HUES6 (cell line): Measurements from ENCODE around the gene TMEM273.

Source experiments
- H3K27ac ChIP-seq: 2 replicates; pipeline ENCODE4 v1.7.0; 2013; ENCODE audit warnings: low read depth, mild to moderate bottlenecking, low read length, inconsistent platforms
- H3K27me3 ChIP-seq: 2 replicates; pipeline ENCODE4 v1.6.1; 2013; ENCODE audit warnings: low read length; ENCODE audit not compliant: control insufficient read depth, insufficient read depth
- H3K36me3 ChIP-seq: 2 replicates; pipeline ENCODE4 v1.6.1; 2013; ENCODE audit warnings: low read length; ENCODE audit not compliant: control insufficient read depth, insufficient read depth
- H3K4me1 ChIP-seq: 2 replicates; pipeline ENCODE4 v1.6.1; 2013; ENCODE audit warnings: low read length; ENCODE audit not compliant: control insufficient read depth, insufficient read depth
- H3K4me3 ChIP-seq: 2 replicates; pipeline ENCODE4 v1.5.1; 2013; ENCODE audit warnings: low read depth, low read length
- H3K9ac ChIP-seq: one replicate; pipeline ENCODE4 v1.6.1; 2013; ENCODE audit warnings: mild to moderate bottlenecking, low read length
- H3K9me3 ChIP-seq: 2 replicates; pipeline ENCODE4 v1.6.1; 2013; ENCODE audit warnings: low read depth, low read length; ENCODE audit not compliant: control insufficient read depth, insufficient read depth

The TMEM273 gene

DNA sequence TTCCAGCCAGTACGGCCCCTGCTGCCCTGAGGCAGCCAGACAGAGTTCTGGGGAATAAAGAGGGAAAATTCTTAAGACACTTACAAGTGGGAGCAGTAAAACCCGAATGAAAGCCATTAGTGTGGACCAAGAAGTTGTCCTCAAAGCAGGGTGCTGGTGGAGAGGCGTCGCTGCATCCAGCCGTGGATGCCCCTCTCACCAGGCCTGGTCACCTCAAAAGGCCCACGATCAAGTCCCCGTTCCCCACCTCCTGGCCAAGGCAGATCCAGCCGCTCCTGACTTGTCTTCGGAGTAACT lies 73.5 kb downstream of the TMEM273 start:
- peak overlapping the region; percentile 41 for H3K9ac ChIP-seq
- no peak overlapping the region for H3K27ac ChIP-seq
- no peaks in the 10 kb centered on the region for H3K9me3 ChIP-seq
- peak overlapping the region; percentile 67 for H3K4me3 ChIP-seq
- no peaks in the 10 kb centered on the region for H3K36me3 ChIP-seq
- H3K4me1 ChIP-seq: no peaks in the 10 kb centered on the region; the same call in 1 of the 2 replicates
- H3K27me3 ChIP-seq: peaks cover 36% of the 10 kb centered on the region

DNA sequence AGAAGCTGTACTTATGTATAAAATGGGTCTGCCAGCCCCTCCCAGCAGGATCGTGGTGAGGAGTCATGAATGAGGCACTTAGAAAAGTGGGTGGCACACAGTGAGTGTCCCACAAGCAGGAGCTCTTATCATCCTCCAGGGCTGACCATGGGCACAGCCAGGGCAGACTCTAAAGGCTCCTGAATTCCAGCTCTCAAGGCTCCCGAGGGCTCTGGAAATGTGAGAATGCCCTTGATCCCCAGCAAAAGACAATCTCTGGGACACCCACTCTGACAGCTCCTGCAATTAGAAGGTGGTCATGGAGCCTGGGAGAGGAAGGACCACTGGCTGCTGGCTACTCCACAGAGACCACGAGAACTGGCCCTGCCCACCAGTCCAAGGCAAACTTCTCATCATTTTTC lies 74.5 kb downstream of the TMEM273 start:
- Histone ChIP-seq H3K27ac (no peak overlapping the region), H3K36me3 (no peaks in the 10 kb centered on the region), H3K4me1 (no peaks in the 10 kb centered on the region), H3K4me3 (no peak overlapping the region), H3K27me3 (peaks cover 36% of the 10 kb centered on the region), H3K9me3 (no peaks in the 10 kb centered on the region), H3K9ac (no peak overlapping the region)

DNA sequence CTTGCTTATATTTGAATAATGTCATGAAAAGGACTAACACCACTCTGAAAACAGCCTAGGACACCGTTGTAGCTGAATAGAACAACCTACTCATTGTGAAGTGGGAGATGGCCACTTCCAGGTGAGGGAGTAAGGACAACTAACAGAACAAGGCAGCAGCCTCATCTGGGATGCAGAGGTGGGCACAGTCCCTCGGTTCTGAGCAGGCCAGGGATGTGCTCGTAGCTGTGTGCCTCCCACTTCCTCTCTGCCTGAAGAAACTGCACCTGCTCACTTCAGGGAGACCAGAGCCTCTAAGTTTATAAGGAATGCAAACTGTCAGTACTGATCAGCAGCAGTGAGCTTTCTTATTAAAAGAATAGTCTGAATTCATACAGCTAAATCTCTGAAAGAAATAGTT lies 75.3 kb downstream of the TMEM273 start:
- H3K9me3 ChIP-seq: no peaks in the 10 kb centered on the region
- H3K27me3 ChIP-seq: peaks cover 36% of the 10 kb centered on the region
- no peak overlapping the region for H3K27ac ChIP-seq
- no peaks in the 10 kb centered on the region for H3K4me1 ChIP-seq
- no peak overlapping the region for H3K9ac ChIP-seq
- H3K36me3 ChIP-seq: no peaks in the 10 kb centered on the region
- no peak overlapping the region for H3K4me3 ChIP-seq

DNA sequence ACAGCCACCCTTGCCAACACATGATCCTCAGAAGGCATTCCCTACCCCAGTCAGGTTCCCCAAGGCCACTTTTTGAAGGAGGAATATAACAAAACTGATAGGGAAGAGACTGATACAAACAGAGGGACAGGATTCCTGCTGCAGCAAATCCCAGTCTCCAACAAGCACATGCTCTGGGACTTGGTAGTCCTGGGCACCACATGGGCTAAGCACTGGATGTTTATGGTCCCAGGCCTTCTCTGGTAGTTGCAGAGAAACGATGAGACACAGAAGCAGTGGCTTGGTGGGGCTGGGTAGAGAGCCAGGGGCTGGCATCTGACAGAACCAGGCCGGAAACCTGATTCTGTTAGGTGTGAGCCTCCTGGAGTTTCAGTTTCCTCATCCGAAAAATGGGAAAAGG lies 76.1 kb downstream of the TMEM273 start:
- H3K4me1 ChIP-seq: no peaks in the 10 kb centered on the region
- H3K9me3 ChIP-seq: no peaks in the 10 kb centered on the region
- no peaks in the 10 kb centered on the region for H3K36me3 ChIP-seq
- H3K9ac ChIP-seq: no peak overlapping the region
- no peak overlapping the region for H3K4me3 ChIP-seq
- H3K27ac ChIP-seq: no peak overlapping the region
- H3K27me3 ChIP-seq: peaks cover 34% of the 10 kb centered on the region

DNA sequence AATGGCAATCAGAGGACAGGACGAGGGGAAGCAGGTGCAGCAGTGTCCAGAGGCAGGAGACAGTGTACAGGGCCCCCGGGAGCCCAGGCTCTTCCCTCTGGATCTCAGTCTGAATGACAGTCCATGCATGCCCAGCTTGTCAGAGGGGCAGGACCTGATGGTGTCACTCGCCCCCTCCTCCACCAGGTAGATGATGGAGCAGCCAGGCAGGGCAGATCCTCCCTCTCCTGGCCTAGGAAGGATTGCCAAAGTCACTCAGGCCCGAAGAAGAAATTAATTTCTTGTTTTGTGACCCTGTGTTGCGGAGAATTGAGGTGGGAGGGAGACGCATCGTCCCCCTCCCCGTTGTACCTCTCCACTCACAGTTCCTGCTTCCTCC lies 76.9 kb downstream of the TMEM273 start:
- no peaks in the 10 kb centered on the region for H3K4me1 ChIP-seq
- no peaks in the 10 kb centered on the region for H3K36me3 ChIP-seq
- H3K27ac ChIP-seq: no peak overlapping the region
- H3K9ac ChIP-seq: no peak overlapping the region
- peaks cover 26% of the 10 kb centered on the region for H3K27me3 ChIP-seq
- no peak overlapping the region for H3K4me3 ChIP-seq
- H3K9me3 ChIP-seq: no peaks in the 10 kb centered on the region

DNA sequence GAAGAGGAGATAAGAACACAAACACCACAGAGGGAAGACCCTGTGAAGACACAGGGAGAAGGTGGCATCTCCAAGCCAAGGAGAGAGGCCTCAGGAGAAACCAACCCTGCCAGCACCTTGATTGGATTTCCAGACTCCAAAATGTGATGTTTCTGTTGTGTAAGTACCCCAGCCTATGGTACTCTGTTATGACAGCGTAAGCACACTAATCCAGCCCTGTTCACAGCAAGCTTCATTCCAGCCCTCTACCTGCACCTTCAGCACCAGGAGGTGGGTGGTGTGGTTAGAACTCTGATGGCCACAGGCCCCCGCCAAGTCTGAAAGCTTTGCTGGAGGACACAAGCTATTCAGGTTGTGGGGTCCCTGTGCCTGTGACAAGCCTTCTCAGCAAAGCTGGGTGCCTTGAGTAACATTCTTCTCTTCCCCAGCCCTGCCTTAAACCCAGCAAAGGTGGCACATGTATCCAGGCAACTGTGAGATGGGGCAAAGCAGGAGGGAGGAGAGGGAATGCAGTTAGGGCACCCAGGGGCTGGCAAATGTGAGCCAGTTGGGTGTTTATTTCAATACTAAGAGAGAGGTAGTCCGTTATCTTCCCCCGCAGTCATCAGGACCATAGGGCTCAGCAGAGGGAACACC lies 77.4 kb downstream of the TMEM273 start:
- Histone ChIP-seq H3K27me3 (peaks cover 25% of the 10 kb centered on the region), H3K27ac (no peak overlapping the region), H3K4me1 (no peaks in the 10 kb centered on the region), H3K9me3 (no peaks in the 10 kb centered on the region), H3K4me3 (no peak overlapping the region), H3K9ac (no peak overlapping the region), H3K36me3 (no peaks in the 10 kb centered on the region)

DNA sequence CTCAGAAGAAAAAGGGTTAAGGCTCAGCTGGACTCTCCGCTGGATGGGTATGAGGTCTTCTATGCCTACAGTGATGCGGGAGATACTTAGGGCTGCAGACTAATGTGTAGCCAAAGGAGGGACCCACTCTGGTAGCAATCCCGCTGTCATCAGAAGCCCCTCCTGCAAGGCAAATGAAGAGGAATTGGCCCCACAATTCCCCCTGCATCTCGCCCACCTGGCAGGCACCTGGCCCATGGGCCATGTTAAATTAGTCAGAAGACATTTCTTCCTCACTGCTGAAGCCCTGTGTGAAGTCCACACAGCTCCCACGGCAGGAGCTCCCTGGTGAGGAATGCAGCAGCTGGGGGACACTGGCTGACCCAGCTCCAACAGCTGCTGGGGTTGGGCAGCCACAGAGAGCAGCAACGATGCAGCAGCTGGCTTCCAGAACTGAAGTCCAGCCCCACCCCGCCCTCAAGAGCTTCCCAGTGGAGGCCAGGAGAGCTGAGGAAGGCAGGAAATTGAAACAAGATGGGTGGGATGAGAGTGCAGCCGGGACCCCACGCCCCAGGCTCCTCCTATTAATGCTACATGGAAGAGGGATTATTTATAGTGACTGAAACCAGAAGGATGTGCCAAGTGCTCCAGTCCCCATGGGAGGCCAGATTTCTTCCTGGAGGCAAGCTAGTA lies 78.4 kb downstream of the TMEM273 start:
- H3K9me3 ChIP-seq: no peaks in the 10 kb centered on the region
- H3K36me3 ChIP-seq: no peaks in the 10 kb centered on the region
- no peak overlapping the region for H3K9ac ChIP-seq
- H3K4me3 ChIP-seq: no peak overlapping the region
- H3K27ac ChIP-seq: no peak overlapping the region
- H3K4me1 ChIP-seq: no peaks in the 10 kb centered on the region
- H3K27me3 ChIP-seq: peaks cover 22% of the 10 kb centered on the region

DNA sequence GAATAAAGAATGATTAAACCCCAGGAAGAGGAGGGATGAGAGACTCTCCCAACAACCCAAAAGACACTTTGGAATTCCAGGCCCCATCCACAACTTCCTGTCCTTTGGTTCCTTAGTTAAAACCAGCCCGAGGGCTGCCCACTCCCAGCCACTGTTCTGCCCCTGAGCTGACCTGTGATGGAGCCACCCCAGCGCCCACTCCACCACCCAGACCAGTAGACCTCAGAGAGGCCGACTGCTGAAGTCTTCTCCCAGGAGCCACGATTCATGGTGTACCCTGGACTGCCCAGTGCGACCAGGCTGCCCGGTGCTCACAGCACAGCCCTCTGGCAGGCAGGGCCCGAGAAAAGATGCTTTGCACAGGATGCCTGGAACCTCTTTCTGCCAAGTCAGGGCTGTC lies 79.5 kb downstream of the TMEM273 start:
- H3K4me1 ChIP-seq: no peaks in the 10 kb centered on the region
- no peak overlapping the region for H3K4me3 ChIP-seq
- H3K9me3 ChIP-seq: no peaks in the 10 kb centered on the region
- no peak overlapping the region for H3K27ac ChIP-seq
- H3K9ac ChIP-seq: no peak overlapping the region
- H3K36me3 ChIP-seq: no peaks in the 10 kb centered on the region
- H3K27me3 ChIP-seq: peaks cover 11% of the 10 kb centered on the region; the same call in 1 of the 2 replicates

DNA sequence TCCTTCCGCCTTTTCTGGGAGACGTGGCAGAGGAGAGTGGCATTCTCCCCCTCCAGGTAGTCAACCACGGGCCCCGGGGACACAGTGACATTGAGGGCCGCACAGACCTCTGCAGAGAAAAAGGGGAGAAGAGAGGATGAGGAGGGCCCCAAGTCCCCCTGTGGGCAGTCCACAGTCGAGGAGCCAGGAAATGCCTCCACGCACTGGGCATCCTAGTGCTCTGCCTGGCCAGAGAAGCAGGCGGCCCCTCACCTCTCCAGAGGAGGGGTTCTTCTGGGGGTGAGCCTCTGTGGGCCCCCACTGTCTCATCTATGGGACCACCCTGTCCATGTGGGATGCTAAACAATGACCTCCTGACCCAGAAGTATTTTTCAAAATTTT lies 80.3 kb downstream of the TMEM273 start:
- no peaks in the 10 kb centered on the region for H3K9me3 ChIP-seq
- no peaks in the 10 kb centered on the region for H3K4me1 ChIP-seq
- H3K36me3 ChIP-seq: no peaks in the 10 kb centered on the region
- H3K9ac ChIP-seq: no peak overlapping the region
- no peak overlapping the region for H3K4me3 ChIP-seq
- H3K27me3 ChIP-seq: peaks cover 3% of the 10 kb centered on the region; the same call in 1 of the 2 replicates
- H3K27ac ChIP-seq: no peak overlapping the region

DNA sequence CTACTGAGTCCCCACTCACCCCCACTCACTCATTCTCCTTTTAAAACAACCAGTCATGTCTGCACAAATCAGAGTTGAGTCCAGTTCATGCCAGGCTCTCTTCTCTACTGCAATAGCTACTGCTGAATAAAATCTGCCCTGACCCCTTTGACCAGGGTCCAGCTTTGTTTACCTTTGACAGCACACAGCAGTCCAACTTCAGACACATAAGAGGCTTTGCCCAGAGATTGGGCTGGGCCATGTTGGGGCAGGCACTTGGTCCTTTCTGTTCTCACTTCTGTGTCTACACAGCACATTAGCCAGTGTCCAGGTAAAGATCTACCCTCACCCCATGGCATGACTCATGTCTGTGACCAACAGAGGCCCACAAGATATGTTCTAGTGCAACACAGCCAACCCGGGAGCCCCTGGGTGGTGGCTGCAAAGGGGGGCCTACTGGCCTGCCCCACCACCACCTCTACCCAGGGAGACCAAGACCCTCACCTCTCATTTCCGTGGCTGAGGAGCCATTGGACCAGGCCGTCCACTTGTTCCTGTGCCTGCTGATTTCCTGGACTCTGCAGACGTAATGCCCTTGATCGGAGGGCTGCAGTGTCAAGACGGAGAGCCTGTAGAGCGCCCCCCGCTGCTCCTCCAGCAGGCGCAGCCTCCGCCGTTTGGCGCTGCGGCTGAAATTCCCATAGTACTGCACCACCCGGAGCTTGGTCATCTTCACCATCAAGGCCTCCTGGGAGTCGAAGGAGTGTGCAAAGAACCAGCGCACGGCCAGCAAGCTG lies 80.9 kb downstream of the TMEM273 start:
- H3K9me3 ChIP-seq: no peaks in the 10 kb centered on the region
- peaks cover under 1% of the 10 kb centered on the region; the same call in 1 of the 2 replicates for H3K27me3 ChIP-seq
- no peak overlapping the region for H3K9ac ChIP-seq
- no peak overlapping the region for H3K4me3 ChIP-seq
- no peak overlapping the region for H3K27ac ChIP-seq
- no peaks in the 10 kb centered on the region for H3K4me1 ChIP-seq
- H3K36me3 ChIP-seq: no peaks in the 10 kb centered on the region

DNA sequence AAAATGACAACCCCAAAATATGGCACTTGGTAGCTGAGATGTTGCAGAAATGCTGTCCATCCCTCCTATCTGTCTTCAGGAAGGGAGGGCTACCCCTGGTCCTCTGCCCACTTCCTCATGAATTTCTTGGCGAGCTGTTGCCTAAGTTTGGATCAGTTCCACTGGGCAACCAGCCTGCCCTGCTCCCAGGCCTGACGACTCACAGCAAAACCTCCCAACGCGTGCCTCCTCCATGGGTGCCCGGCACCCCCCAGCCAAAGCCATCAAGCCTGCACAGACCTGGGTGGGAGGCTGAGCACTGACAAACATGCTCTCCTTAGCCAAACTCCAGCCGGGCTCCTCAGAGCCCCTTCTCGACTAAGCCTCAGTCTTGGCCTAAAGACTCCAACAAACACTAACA lies 81.7 kb downstream of the TMEM273 start:
- Histone ChIP-seq H3K9me3 (no peaks in the 10 kb centered on the region), H3K27me3 (no peaks in the 10 kb centered on the region; the same call in 1 of the 2 replicates)

More for the DNA sequence above, 81.7 kb downstream of the TMEM273 start:
- H3K4me1 ChIP-seq: no peaks in the 10 kb centered on the region
- H3K27ac ChIP-seq: no peak overlapping the region
- H3K9ac ChIP-seq: no peak overlapping the region
- no peak overlapping the region for H3K4me3 ChIP-seq
- no peaks in the 10 kb centered on the region for H3K36me3 ChIP-seq
